ENCODE data around the gene BNC1.

Gene BNC1

DNA sequence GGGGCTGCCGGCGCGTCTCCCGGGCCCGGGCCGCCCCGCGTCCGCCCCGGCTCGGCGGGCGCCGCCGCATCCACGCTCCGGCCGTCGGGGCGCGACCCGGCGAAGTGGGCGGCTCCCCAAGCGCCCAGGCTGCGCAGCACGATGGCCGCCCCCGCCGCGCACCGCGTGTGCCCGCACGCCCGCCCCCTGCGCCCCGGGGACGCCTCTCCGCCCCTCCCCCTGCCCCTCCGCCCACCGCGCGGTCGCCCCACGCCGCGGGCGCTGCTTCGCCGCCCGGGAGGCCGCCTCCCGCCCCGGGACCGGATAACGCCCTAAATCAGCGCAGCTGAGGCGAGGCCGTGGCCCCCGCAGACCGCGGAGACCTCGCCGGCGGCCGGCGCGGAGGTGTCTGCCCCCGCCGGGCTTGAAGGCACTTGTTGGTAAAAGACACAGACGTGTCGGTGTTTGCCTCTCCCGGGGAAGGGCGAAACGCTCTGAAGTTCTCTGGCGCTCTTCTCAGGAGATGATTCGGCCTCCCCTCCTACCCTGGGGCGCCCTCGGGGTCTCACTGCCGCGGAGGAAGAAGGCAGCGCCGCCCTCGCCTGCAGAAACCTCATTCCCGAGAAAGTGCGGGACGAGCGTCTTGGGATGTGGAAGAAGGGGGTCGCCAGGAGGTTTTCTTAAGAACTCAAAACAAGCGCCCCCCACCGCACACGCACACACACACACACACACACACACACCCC lies at the start of gene BNC1:
TSS of gene BNC1 (minus strand) at position 106 of the 725 bp plus-strand sequence. CDS start at position 70, 36 bp downstream.
- DNase-seq (ENCODE audit: low read depth in 2 of 2), result no peak

DNA sequence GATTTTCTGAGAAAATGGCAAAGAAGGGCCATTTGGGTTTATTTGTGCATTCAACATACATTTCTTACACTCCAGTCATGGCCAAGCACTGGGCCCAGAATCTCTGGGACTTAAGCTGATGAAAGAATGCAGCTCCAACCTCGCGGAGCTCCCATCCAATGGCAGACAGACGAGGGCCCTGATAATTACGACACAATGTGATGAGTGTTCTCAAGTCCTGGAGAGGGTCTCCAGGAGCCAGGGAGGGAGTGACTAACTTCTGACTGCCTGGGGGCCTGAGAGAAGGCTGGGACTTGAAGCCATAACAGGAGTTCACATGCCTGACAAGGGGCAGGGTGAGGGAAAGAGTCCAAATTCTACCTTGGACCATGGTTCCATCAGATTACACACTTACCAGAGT lies 42.6 kb upstream of the BNC1 start:
- DNase-seq (ENCODE audit: low read depth in 2 of 2), result no peak

DNA sequence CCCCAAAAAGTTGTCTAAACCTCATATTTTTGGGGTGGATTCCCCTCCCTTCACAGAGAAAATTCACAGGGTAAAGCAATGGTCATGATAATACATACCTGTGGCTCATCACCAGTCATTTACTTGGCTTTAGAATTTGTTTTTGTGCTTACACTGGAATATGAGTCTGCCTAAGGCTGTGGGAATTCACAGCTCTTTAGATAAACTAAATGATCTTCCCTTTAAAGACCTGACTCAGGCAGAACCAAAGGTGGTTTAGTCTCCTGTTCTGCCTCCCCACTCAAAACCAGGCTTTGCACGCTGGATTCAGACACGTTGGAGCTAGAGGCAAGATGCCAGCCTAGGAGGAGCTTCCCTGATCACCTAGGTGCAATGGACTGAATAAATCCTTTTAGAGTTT lies 40.3 kb upstream of the BNC1 start:
- no peak for DNase-seq (ENCODE audit: low read depth in 2 of 2)

DNA sequence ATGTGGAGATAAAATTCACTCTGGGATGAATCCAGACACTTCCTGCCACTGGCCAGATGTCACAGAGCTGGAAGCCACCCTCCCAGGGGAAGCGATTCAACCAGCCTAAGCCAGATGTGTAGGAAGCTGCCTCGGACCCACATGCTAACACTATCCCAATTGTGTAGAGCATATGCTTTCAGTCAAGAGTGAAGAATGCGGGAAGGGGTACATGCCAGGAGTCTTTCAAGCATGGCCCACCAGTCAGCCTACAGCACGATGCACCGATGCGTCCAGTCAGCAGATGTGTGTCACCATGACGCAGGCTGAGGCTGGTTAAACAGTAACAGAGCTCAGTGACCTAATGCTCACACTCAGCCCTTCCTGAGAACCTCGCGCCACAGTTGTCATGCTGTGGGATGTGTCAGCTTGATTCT lies 38.8 kb upstream of the BNC1 start:
- DNase-seq (ENCODE audit: low read depth in 2 of 2), result no peak

GRCh38 chr15:83322691-83323090 lies 38.2 kb upstream of the BNC1 start:
- no peak for DNase-seq (ENCODE audit: low read depth in 2 of 2)

DNA sequence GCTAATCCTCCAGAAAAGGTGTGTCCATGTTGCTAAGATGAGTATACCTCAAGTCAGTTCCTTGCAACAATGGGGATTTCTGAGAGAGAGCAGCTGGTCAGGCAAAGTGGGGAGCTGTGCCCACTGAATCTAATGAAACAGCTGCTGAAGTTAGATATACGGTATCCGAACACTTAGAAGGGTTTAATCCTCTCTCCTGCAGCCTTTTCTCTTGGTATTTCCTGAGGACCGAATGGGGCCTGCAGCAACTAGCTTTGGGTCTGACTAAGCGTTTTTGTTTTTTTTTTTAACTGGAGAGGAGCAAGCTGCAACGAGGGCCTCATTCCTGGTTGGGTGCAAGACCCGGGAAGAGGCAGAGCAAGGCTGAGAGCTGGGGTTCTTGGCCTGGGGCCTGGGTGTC lies 37.6 kb upstream of the BNC1 start:
- no peak for DNase-seq (ENCODE audit: low read depth in 2 of 2)

DNA sequence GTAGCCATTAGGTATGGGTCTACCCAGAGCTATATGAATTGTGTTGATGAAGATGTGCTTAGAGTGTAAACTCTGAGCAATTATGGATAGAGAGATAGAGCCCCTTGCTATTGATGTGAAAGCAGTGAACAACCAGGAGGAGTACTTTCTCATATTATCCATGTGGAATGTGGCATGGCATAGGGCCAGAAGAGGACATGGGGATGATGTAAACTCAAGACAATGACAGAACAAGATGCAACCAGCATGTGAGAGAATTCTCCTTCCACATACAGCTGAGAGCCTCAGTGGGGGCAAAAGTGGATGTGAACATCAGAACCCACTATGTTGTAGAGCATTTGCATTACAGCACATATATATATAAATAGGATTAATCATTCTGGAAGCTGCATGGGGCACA lies 36.4 kb upstream of the BNC1 start:
- DNase-seq (ENCODE audit: low read depth in 2 of 2), result no peak

GRCh38 chr15:83320404-83320803 lies 35.9 kb upstream of the BNC1 start:
- DNase-seq (ENCODE audit: low read depth in 2 of 2), result no peak

DNA sequence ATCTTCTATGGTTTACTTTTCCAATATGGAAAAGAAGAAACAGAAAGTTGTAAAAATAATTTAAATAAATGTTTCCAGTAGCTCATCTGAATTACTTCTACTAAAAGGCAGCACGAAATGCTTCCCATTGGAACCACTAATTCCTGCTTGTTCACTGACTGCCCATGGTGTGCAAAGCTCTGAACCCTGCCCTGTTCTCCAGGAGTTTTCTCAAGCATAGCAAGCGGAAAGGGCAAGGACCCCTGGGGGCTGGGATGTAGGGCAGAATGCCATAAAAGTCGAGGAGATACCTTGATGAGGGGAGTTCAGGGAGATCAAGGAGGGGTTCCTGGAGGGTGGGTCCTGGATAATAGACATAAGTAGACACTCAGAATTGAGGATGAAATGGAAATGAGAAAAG lies 35.3 kb upstream of the BNC1 start:
- no peak for DNase-seq (ENCODE audit: low read depth in 2 of 2)

- DNase-seq (ENCODE audit: low read depth in 2 of 2), result no peak
Measured at GRCh38 chr15:83318861-83319415, 34.5 kb upstream of the BNC1 start.

GRCh38 chr15:83318036-83318435 lies 33.6 kb upstream of the BNC1 start:
- DNase-seq (ENCODE audit: low read depth in 2 of 2), result no peak

GRCh38 chr15:83312071-83312470 lies 27.6 kb upstream of the BNC1 start:
- DNase-seq (ENCODE audit: low read depth in 2 of 2), result no peak

DNA sequence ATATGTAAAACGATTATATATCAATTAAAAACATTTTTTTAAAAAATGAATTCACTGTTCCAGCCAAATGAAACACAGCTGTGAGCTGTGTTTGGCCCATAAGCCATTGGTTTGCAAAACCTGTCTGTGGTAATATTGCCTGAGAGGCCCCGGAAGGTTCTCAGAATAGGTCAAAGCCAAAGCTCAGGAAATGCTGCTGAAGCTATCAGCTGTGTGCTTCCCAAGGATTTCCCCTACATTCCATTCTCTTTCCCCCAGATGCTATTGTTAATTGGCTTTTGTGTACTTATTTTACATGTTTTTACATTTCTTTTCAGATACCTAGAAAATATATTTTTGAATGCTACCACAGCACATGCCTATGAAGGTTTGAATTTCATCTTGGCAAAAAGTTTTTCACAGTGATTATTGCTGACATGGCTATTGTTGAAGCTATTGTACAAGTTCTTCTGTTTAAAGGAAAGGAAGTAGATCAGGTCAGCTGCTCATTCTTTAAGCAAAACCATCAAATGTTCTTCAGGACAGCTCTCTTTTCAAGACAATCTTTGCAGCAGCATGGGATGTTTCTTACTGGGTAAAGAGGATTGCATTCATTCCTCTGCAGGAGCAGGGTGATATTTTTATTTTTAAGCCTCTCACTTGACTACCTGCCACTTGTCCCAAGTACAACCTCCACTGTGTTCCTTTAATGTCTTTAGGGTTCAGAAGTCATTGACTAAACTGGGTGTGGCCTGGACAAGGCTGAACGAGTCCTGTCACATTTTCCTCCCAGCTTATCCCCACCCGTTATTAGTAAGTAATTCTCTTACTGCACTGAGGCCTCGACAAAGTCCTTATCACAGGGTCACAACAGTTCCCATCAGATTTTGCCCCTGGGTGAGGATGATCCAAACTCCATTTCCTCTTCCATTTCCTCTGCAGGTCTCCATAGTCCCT lies 26.3 kb upstream of the BNC1 start:
- no peak for DNase-seq (ENCODE audit: low read depth in 2 of 2)

DNA sequence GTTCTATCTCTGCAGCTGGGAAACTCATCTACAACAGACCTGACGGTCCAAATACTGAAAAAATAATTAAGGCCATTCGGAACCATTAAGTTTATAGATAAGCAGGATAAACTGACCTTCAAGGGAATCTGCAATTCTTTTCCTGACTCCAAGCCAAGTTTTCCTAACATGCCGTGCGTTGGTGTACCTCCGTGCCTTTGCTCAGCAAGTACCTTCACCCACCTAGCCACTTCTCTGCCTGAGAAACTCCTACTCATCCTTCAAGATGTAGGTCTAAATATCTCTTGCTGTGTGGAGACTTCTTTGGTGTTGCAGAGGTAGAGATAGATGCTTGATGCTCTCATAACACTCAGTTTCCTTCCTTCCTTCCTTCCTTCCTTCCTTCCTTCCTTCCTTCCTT lies 24.2 kb upstream of the BNC1 start:
- no peak for DNase-seq (ENCODE audit: low read depth in 2 of 2)

DNA sequence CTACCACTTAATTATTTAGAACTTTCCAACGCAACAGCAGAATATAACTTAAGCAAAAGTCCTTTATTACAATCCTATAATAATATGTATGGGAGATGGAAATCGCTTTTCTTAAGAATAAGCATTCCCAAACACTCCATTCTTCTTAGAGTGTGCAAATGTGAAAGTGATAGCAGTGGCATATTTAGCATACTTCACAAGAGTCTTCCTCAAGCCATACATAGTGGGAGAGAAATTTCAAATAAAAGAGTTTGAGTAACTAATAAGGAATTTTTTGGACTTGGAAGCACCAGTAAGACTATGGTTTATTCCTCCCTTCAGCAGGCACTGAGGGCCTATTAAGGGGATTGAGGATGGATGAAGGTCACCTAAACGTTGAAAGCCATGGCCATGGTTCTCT lies 22.1 kb upstream of the BNC1 start:
- no peak for DNase-seq (ENCODE audit: low read depth in 2 of 2)

GRCh38 chr15:83305704-83306291 lies 21.3 kb upstream of the BNC1 start:
- no peak for DNase-seq (ENCODE audit: low read depth in 2 of 2)

DNA sequence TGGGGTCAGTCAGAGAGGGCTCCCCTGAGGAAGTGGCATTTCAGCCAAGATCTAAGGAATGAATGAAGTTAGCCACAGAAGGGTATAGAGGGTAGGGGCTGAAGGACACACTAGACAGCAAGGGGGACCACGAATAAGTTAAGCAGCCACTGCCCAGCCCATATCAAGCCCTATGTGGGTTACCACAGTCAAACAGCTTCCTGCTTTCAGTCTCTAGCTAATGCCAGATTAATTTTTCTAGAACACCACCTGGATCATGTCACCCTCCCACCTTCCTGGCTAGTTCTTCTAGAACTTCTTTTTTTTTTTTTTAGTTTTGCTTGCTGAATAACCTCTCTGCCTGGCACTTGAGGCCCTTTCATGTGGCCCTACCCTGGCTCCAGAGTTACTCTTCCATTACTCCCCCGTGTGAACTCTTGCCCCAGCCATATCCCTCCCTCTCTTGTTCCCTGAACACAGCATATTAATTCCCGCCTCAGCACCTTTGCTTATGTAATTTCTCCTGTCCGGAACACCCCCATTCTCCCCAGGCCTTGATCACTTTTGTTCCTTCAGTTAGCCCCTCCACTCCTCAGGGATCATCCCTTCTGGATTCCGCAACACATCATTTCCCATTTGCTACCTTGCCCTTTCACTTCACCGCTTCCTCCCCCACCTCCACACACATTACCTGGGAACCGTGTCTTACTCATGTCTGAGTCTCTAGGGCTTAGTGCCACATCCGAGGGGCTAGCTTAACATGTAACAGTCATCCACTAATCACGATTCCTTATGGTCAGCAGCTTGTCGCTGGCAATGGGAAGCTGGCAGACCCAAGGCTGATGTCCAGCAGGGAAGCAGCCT lies 20.6 kb upstream of the BNC1 start:
- DNase-seq (ENCODE audit: low read depth in 2 of 2), result no peak

DNA sequence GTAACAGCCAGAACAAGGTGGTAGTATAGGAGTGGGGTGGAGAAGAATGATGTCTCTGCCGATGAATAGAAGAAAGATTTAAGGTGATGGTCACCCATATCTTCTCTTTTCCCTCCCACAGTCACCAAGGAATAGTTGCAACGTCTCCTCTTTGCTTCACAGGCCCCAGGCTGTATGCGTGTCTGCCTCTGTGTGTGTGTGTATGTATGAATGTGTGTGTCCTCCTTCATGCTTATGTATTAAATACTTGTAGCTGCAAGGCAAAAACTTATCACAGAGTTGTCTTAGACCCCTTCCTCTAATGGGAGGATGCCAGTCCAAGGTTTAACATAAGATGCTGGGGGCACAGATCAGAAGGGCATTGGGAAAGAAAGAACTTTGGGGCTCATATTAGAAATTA lies 19.1 kb upstream of the BNC1 start:
- DNase-seq (ENCODE audit: low read depth in 2 of 2), result no peak

GRCh38 chr15:83300826-83301225 lies 16.4 kb upstream of the BNC1 start:
- no peak for DNase-seq (ENCODE audit: low read depth in 2 of 2)

GRCh38 chr15:83299462-83299861 lies 15.0 kb upstream of the BNC1 start:
- no peak for DNase-seq (ENCODE audit: low read depth in 2 of 2)

- DNase-seq (ENCODE audit: low read depth in 2 of 2), result no peak
Measured at GRCh38 chr15:83295417-83295816, 11.0 kb upstream of the BNC1 start.

Measured in stimulated activated CD8-positive, alpha-beta memory T cell treated with anti-CD3 and anti-CD28 coated beads, Interleukin-2, amount 100 ng/mL, for 1 hour (primary cell).